ENCODE results near the gene ZBTB7C. TPM values are rescaled to one million over a fixed set of nuclear protein-coding genes. Genes with fewer than 3 reads are reported as not detected.

The ZBTB7C gene
- total RNA-seq, 1 donor from 2014 or later, result 0.56 TPM

GRCh38 chr18:48361801-48362200 lies 47.4 kb downstream of the ZBTB7C start:
- H3K27ac Mint-ChIP-seq, result no peak overlapping the region
- H3K9me3 Mint-ChIP-seq, result peaks cover 8% of the 10 kb centered on the region
- peaks cover 10% of the 10 kb centered on the region for H3K27me3 Mint-ChIP-seq
- no peaks in the 10 kb centered on the region for H3K4me1 Mint-ChIP-seq
- no peak overlapping the region for H3K4me3 Mint-ChIP-seq
- intact Hi-C loops (cut with micrococcal nuclease), result no loop called here
- no peaks in the 10 kb centered on the region for H3K36me3 Mint-ChIP-seq (ENCODE audit: low read depth)
- no peak for DNase-seq

- Mint-ChIP-seq H3K9me3 (peaks cover 4% of the 10 kb centered on the region), H3K36me3 (ENCODE audit: low read depth) (no peaks in the 10 kb centered on the region), H3K27me3 (peaks cover 10% of the 10 kb centered on the region), H3K27ac (no peak overlapping the region), H3K4me3 (no peak overlapping the region), H3K4me1 (no peaks in the 10 kb centered on the region)
- no peak for DNase-seq
- intact Hi-C loops (cut with micrococcal nuclease), result no loop called here
These were observed 48.7 kb downstream of the ZBTB7C start for GRCh38 chr18:48360376-48361021.

- intact Hi-C loops (cut with micrococcal nuclease), result no loop called here
- H3K36me3 Mint-ChIP-seq (ENCODE audit: low read depth), result no peaks in the 10 kb centered on the region
- H3K27me3 Mint-ChIP-seq, result peaks cover 10% of the 10 kb centered on the region
- no peak for DNase-seq
- H3K9me3 Mint-ChIP-seq, result no peaks in the 10 kb centered on the region
- peaks cover 1% of the 10 kb centered on the region for H3K4me1 Mint-ChIP-seq
- H3K27ac Mint-ChIP-seq, result no peak overlapping the region
- H3K4me3 Mint-ChIP-seq, result no peak overlapping the region
These were observed 49.6 kb downstream of the ZBTB7C start for GRCh38 chr18:48359626-48360025.

- Mint-ChIP-seq H3K9me3 (no peaks in the 10 kb centered on the region), H3K4me1 (peaks cover 1% of the 10 kb centered on the region), H3K27ac (no peak overlapping the region), H3K27me3 (peaks cover 10% of the 10 kb centered on the region), H3K36me3 (ENCODE audit: low read depth) (no peaks in the 10 kb centered on the region), H3K4me3 (no peak overlapping the region)
- intact Hi-C loops (cut with micrococcal nuclease), result no loop called here
- DNase-seq, result no peak
These were observed 50.3 kb downstream of the ZBTB7C start for GRCh38 chr18:48358868-48359267.

GRCh38 chr18:48356909-48357631 lies 52.1 kb downstream of the ZBTB7C start:
- Mint-ChIP-seq H3K27me3 (peaks cover 11% of the 10 kb centered on the region), H3K27ac (no peak overlapping the region), H3K9me3 (no peaks in the 10 kb centered on the region), H3K4me1 (peaks cover 1% of the 10 kb centered on the region), H3K4me3 (no peak overlapping the region), H3K36me3 (ENCODE audit: low read depth) (no peaks in the 10 kb centered on the region)
- DNase-seq, result no peak
- intact Hi-C loops (cut with micrococcal nuclease), result no loop called here

DNA sequence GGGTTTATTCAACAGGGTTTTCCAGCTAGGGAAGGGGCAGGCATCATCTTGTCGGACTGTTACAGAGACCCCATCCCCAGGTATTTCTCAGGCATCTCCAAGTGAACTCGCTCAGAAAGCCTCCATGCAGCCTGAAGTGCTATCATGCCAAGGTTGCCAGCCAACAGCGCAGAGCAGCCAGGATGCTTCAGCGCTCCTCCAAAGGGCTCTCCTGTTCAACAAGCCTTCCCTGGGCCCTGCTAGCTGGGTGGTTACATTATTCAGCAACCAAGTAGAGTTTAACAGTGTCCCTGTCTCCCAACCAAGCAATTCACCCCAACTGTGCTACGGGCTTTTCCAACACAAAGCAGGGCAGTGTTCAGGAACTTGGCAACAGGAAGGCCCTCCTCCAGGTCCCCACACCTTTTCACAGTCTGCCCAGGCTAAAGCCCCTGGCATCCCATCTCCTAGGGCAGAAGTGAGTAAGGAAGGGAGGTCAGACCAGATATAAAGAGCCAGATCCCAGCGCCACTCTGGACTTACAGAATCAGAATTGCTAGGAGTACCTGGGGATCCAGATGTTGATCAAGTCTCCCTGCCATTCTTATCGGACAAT lies 52.9 kb downstream of the ZBTB7C start:
- Mint-ChIP-seq H3K27ac (no peak overlapping the region), H3K36me3 (ENCODE audit: low read depth) (no peaks in the 10 kb centered on the region), H3K9me3 (no peaks in the 10 kb centered on the region), H3K4me1 (peaks cover 1% of the 10 kb centered on the region), H3K4me3 (no peak overlapping the region), H3K27me3 (peaks cover 11% of the 10 kb centered on the region)
- no peak for DNase-seq
- intact Hi-C loops (cut with micrococcal nuclease), result no loop called here

- no peak for DNase-seq
- H3K27ac Mint-ChIP-seq, result no peak overlapping the region
- peaks cover 1% of the 10 kb centered on the region for H3K4me1 Mint-ChIP-seq
- H3K4me3 Mint-ChIP-seq, result no peak overlapping the region
- intact Hi-C loops (cut with micrococcal nuclease), result no loop called here
- peaks cover 8% of the 10 kb centered on the region for H3K27me3 Mint-ChIP-seq
- no peaks in the 10 kb centered on the region for H3K9me3 Mint-ChIP-seq
- H3K36me3 Mint-ChIP-seq (ENCODE audit: low read depth), result no peaks in the 10 kb centered on the region
These were observed 53.7 kb downstream of the ZBTB7C start for GRCh38 chr18:48355276-48356115.

DNA sequence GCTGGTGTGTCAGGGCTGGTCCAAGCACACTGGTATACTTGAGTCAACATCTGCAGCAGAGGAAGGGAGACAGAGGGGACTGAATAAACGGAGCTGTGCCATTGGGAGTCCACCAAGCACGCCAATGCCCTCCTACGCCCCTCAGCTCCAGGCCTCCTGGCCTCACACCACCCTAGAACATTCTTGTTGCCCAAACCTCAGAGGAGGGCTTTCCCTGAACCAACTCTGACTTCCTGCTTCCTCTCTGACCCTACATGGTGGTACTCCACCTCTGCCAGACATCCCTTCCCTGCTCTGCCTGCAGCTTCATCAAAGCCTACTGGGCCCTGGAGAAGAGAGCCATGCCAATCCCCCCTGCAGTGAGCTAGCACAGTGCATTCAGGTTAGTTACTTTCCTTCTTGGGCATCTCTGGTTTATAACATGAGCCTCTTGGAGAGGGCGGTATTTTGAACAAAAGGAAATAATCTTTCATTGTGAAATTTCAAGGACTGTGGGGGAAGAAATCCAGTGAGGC lies 54.4 kb downstream of the ZBTB7C start:
- no peak for DNase-seq
- Mint-ChIP-seq H3K27me3 (peaks cover 4% of the 10 kb centered on the region), H3K36me3 (ENCODE audit: low read depth) (no peaks in the 10 kb centered on the region), H3K9me3 (no peaks in the 10 kb centered on the region), H3K27ac (no peak overlapping the region), H3K4me3 (no peak overlapping the region), H3K4me1 (peaks cover 1% of the 10 kb centered on the region)
- intact Hi-C loops (cut with micrococcal nuclease), result no loop called here

DNA sequence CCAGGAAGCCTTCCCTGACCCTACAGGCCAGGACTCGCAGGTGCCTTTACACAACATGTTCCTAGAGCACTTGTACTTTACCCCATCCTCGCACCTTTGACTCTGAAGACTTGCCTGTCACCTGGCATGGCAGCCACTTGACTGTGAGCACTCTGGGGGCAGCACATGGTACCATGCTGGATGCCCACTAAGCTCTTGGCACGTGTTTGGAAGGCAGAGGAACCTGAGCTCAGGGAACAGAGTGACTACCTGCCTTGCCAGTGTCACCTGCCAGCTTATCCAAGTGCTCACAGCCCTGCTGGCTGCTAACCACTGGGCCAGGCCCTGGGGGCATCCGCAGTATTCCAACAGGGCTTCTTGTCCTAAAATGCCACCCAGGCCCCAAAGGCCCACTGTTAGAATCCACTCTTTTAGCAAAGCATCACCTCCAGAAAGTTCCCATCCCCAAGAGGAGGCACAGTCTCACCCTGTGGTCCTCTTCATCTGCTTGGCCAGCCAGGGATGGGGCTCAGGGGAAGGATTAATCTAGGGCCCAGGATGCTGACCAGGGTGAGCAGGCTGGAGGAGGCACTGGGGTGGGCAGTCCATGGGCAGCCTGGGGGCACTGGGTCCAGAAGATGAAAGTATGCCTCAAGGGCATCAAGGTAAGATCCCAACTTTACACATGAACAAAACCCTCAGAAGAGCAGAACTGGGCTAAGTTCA lies 57.0 kb downstream of the ZBTB7C start:
- Mint-ChIP-seq H3K27ac (no peak overlapping the region), H3K9me3 (no peaks in the 10 kb centered on the region), H3K36me3 (ENCODE audit: low read depth) (no peaks in the 10 kb centered on the region), H3K27me3 (peaks cover 9% of the 10 kb centered on the region), H3K4me3 (no peak overlapping the region), H3K4me1 (peaks cover 1% of the 10 kb centered on the region)
- DNase-seq, result no peak
- intact Hi-C loops (cut with micrococcal nuclease), result no loop called here

DNA sequence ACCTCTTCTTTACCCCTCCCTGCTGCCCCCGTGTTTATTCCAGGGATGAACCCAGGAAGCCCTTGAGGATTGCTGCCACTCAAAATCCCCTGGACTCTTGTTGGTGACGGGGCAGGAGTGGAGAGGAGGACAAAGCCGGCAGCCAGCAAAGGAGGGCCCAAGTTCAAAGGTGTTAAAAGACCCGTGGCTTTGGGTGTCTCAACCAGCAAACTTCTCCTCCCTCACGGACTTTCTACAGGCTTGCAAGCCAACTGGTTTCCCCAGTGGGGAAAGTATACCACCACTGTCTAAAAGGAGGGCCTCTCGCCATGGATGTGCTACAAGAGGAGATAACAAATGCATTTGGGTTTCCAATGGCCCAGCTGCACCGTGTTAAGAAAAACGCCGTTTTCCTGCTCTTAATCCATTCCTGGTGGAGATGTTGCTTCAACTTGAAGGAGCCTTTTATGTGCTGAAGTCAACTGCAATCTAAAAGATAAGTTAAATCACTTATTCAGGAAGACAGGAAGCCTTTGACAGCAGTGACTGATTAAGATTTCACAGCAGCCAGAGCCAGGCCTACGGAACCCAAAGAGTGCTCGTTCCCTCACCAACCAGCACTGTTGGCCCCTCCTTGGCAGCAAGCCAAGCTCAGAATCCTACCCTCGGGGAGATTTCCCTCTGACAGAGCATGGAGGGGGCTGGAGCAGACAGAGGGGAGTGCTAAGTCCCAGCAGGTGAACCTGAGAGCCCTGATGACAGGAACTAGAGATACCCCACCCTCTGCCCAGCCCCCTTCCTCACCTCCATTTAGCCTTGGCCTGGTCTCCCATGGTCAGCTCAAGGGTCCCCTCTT lies 57.8 kb downstream of the ZBTB7C start:
- intact Hi-C loops (cut with micrococcal nuclease), result no loop called here
- Mint-ChIP-seq H3K27ac (no peak overlapping the region), H3K27me3 (peaks cover 9% of the 10 kb centered on the region), H3K9me3 (no peaks in the 10 kb centered on the region), H3K4me3 (no peak overlapping the region), H3K36me3 (ENCODE audit: low read depth) (no peaks in the 10 kb centered on the region), H3K4me1 (peaks cover 1% of the 10 kb centered on the region)
- DNase-seq, result no peak

- no peak for DNase-seq
- Mint-ChIP-seq H3K4me3 (no peak overlapping the region), H3K9me3 (no peaks in the 10 kb centered on the region), H3K4me1 (no peaks in the 10 kb centered on the region), H3K27me3 (peaks cover 16% of the 10 kb centered on the region), H3K27ac (no peak overlapping the region), H3K36me3 (ENCODE audit: low read depth) (no peaks in the 10 kb centered on the region)
- intact Hi-C loops (cut with micrococcal nuclease), result loop anchor here (10.0 kb wide), 1 partner anchor 314 kb away; no protein-coding TSS in a partner anchor
These were observed 60.4 kb downstream of the ZBTB7C start for GRCh38 chr18:48348739-48349138.

GRCh38 chr18:48347756-48348326 lies 61.3 kb downstream of the ZBTB7C start:
- Mint-ChIP-seq H3K9me3 (no peaks in the 10 kb centered on the region), H3K4me3 (no peak overlapping the region), H3K4me1 (no peaks in the 10 kb centered on the region), H3K27me3 (peaks cover 13% of the 10 kb centered on the region), H3K36me3 (ENCODE audit: low read depth) (no peaks in the 10 kb centered on the region), H3K27ac (no peak overlapping the region)
- intact Hi-C loops (cut with micrococcal nuclease), result loop anchor here (10.0 kb wide), 1 partner anchor 313 kb away; no protein-coding TSS in a partner anchor
- DNase-seq, result no peak

Measured in activated CD4-positive, alpha-beta T cell treated with anti-CD3 and anti-CD28 coated beads, Interleukin-2, amount 10 ng/mL, durations not matched to agents 24 days and 14 days (primary cell).